Stimulated activated CD4-positive, alpha-beta T cell treated with anti-CD3 and anti-CD28 coated beads, Interleukin-1b, Interleukin-23, amount 100 ng/mL, for 24 hours (primary cell): ENCODE measurements around the gene PRR27.
"Not testable (repeated sequence)": the region's sequence is repeated elsewhere in the genome, so short reads cannot be mapped to it uniquely, and the experiment has no call there.

Experiments used
- DNase-seq, 4 experiments: peaks; one replicate each; pipeline ENCODE4 v3.0.0-alpha.2; 2020; ENCODE audit warnings: low read depth in 4 of 4, low spot score in 1 of 4

The PRR27 gene

GRCh38 chr4:70197842-70198241, 43.8 kb downstream of the PRR27 start:
- no peak for DNase-seq

- no peak for DNase-seq
Observed at GRCh38 chr4:70203601-70204000, 49.6 kb downstream of the PRR27 start.

GRCh38 chr4:70212752-70213151, 58.7 kb downstream of the PRR27 start:
- not testable (repeated sequence) for DNase-seq
